DMS 273 treated with DMSO at 0.1 percent for 48 hours (cell line): ENCODE data around the gene PNLIP.

ENCODE experiments used
- DNase-seq: peaks from one replicate; lab custom pipeline; 2025; lab: John Stamatoyannopoulos, UW

The PNLIP gene

DNA sequence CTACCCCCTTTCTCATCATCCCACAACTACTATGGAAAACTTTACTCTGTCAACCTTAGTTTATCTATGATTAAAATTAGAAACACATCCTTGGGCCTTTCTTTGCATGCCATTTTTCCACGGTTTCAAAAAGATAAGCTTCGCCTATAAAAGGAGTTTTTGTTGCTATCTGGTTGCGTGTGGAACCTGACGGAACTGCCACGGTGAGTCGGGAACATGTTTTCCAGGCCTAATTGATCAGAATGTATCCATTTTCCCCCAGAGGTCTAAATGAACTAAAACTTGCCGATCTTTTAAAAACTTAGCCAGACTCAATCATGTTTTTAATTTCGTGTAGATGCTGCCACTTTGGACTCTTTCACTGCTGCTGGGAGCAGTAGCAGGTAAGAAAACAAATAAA is at the start of gene PNLIP:
Gene PNLIP, plus strand, starts transcription at position 176 of the 400 bp plus-strand sequence. Its CDS starts 162 bp downstream, at position 338.
- no peak for DNase-seq

DNA sequence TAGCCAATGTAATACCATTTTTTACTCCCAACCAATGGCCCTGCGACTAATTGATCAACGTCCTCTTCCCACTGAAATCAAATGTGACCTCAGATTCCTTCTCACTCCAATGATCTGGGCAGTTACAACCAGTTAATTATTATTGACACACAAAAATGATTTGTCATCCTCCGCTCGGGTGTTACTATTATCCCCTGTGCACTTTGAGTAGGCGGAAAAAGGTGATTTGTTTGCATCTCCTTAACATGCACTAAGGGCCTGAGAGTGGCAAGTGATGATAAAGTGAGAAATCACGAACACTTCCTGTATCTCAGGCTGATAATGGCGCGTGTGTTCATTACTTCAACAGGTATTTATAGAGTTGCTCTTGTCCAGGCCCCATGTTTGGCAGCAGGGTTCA is 40.9 kb upstream of the PNLIP start:
- DNase-seq = no peak

DNA sequence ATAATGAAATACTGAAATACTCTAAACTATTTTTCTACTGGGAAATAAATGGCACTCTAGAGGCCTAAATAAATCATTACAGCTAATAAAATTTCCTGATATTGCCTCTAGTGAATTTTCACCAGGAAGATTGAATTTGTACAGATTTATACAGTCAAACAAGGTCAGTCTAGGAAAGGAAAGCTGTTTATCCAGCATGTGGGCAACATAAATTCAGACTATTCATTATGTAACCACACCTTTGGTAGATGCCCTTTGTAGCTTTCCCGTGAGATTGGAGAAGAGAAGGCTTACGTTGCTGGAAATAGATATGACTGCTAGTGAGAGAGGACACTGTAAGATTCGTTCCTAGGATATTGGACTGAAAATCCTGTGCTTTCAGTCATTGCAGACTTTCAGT is 35.2 kb upstream of the PNLIP start:
- DNase-seq = no peak

DNA sequence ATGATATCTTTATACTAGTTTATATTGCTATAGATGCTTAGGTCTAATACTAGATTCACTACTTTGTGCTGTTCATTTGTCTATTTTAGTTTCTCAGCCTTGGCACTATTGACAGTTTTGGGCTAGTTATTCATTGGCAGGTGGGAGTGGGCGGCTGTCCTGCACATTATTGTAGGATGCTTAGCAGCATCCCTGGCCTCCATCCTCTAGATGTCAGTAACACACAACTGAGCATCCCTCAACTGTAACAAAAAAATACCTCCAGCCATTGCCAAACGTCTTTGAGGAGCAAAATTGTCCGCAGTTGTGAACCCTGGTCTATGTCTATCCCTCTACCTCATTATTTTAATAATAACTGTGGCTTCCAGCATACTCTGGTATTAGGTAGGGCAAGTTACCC is 34.4 kb upstream of the PNLIP start:
- no peak for DNase-seq

DNA sequence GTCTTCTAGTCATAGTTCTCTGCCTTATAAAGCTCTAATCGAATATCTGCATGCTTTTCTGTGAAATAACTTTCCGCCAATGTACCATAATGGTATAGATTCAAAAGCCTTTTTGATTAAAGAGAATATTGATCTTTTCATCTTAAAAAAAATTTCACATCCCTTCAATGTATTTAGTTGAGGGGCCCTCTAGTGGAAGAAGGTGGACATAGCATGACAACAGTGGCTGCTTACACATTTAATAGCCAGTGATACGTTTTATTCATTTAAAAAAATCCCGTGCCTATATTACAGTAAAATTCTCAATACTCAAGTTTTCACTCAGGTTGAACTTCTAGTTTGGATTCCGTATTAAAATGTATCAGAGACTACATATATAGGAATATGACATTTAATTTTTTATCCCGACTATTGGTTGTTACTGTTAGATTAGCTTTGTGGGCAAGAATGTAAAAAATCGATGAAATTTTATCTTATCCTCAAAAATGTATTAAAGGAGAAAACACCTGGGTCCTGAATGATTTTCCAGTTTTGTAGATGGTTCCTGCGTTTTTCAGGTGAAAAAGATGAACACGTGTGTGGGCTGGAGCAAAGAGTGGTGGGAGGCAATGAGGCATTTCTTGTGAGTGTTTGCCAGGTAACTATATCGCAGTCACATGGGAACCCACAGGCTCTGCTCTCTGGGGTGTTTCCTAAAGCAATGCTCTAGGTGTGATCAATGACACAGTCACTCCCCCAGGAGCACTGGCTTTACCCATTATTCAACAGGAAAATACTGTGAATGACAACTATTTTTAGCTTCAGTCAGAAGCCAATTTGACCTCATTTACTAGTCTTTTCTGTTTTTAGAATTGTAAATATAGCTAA is 24.1 kb upstream of the PNLIP start:
- DNase-seq = no peak

DNA sequence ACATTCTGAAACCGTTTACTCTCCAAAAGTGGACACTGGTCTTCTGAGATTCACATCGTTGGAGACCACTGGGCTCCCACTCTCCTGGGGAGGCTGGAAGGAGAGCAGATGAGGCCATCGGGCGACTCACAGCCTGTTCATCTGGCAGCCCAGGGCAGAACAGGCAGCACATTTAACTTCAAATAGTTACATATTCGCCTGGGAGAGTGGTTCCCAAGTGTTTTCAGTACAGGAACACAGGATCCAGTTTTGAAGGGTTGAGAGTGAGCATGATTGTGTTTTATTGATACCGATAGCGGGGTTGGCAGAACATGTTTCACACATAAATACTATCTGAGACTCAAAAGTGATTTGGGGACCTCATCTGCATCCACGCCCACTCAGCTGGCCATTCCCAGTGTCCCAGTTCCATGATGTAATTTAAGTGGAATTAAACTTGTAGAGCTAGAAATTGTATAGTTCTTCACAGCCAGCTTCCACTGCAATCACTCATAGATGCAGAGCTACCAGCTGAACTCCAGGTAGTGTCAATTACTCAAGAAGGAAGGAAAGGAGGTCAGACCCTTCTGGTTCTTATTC is 22.8 kb upstream of the PNLIP start:
- no peak for DNase-seq

DNA sequence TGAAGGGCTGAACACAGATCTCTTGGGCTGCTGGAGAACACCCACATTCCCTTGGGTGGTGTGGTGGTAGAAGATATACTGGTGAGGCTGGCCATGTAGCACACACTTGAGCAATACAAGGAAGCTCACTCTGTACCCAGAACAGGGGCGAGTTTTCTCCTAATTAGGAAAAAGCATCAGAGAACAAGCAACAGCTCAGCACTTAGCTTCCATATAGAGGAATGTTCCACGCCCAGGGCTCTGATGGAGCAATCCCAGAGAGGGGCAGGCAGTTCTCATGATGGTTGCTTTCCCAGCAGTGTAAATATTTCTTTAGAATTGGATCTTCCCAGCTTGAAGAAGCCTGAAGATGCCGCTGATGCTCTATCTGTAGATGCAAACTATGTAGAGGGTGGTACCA is 21.0 kb upstream of the PNLIP start:
- no peak for DNase-seq

DNA sequence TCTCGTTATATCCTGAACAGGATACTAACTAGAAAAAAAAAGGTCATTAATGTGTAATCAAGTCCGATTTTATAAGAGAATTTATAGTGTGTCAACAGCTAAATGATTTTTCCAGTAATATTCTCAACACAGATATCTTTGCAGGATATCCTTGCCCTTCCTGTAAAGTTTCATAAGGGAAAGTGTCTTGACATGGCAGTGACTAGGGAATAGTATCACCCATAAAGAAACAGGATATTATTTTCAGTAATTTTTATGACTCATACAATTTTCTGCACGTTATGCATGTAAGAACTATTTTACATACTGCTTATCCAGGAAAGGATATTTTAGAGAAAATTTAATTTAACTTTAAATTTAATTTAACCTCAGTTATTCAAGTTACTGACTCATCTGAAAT is 19.5 kb upstream of the PNLIP start:
- DNase-seq = no peak

DNA sequence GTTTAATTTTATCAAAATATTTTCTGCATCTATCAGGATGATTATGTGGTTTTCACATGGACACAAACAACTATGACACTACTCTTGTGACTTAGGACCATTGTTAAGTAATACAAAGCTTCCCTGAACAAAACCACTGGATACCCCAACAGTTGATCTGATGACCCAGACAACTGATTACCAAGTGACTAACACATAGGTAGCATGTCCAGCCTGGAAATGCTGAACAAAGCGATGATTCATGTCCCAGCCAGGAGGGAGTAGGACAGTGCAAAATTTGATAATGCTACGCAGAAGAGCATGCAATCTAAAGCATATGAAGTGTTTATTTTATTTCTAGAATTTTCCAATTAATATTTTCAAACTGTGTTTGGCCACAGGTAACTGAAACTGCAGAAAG is 8.9 kb upstream of the PNLIP start:
- no peak for DNase-seq

DNA sequence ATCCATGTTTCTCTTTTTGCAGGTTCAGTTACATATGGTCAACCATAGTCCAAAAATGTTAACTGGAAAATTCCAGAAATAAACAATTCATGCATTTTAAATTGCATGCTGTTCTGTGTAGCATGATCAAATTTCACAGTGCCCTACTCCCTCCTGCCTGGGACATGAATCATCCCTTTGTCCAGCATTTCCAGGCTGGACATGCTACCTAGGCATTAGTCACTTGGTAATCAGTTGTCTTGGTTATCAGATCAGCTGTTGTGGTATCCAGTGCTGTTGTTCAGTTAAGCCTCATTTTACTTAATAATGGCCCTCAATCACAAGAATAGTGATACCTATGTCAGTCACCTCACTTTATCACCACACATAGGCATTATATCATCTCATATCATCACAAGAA is 7.3 kb upstream of the PNLIP start:
- DNase-seq = no peak

DNA sequence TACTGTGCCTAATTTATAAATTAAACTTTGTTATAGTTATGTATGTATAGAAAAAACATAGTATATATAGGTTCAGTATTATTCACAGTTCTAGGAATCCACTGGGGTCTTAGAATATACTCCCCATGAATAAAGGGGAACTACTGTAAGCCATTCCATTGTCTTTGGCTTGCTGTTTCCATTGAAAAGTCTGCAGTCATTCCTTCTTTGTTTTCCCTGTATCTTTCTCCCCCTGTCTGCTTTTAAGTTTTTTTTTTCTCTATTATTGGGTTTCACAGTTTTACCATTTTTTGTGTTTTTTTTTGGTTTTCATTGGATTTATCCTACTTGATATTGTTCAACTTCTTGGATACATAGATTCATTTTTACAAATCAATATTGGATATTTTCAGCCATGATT is 6.7 kb upstream of the PNLIP start:
- DNase-seq = no peak

DNA sequence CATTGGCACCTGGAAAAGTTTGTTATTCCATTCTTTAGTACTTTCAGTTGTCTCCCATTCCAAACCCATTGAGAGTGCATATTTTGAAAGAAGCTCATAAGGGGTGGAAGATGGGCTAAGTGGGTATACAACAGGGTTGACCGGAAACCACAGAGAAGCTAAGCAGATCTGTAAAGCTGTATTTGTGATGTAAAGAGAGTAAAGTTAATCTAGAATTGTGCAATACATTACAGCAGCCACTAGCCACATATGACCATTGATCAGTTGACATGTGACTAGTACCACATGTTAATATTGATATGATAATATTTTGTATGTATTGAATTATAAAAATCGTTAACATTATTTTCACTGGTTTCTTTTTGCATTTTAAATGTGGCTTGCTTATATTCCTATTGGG is 4.9 kb upstream of the PNLIP start:
- no peak for DNase-seq

DNA sequence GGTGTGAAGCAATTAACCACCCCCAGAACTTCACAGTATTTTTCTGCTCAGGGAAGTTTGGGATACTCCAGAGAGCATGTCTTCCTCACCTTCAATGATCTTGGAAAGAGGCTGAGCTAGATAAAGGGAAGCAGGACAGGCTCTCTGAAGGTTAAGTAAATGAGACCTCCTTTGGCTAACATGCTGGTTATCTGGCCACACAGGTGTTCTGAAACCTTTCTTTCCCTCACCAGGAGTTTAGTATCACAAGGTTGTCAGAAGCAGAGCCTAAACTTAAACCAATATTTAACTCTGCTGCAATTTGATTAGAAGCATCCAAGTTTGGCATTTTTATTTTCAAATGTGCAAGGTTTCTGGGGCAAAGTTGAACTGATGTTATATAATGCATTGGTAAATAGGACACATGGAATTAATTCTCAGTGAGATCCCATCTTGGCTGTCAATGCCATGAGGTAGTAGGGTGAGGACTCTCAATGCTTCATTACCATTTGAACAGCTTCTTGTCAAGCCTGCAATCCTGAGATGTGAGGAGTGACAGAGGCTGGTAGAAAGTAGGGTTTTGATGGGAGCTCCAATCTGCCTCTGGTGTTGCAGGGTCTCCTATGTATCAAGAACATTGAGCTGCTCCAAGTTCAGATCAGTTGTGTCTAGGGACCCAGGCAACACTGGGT is 3.6 kb upstream of the PNLIP start:
- no peak for DNase-seq

DNA sequence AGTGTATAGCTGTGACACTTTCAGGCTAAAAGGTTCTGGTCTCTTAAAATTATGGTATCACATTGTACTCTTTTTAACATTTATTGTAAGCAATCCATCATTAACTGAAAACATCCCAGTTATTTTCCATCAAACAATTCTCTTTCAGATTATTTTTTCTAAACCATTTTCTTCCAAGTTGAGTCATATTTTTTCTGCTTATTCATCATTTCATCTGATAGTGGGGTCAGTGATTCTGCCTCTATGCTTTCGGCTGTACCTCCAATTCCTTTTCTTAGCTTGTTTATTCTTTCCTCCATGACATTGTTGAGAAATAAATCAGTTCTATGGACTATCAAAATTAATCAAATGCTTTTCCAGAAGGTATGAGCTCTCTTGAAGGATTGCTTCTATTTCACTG is 609 bp upstream of the PNLIP start:
- DNase-seq = no peak

DNA sequence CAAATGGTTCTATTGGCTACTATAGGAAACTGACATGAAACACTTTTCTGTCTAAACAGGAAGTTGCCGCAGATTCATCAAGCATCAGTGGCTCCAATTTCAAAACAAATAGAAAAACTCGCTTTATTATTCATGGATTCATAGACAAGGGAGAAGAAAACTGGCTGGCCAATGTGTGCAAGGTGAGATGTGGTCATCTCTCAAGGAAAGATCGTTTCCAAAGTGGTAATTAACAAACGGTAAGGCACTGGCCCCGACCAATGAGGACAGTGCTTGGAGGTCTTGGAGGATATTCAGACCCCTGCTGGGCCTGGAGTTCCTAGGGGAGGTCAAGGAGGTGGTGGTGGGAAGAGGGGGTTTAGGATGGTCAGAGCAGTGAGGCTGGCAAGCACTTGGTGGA is 2.6 kb downstream of the PNLIP start:
- no peak for DNase-seq

DNA sequence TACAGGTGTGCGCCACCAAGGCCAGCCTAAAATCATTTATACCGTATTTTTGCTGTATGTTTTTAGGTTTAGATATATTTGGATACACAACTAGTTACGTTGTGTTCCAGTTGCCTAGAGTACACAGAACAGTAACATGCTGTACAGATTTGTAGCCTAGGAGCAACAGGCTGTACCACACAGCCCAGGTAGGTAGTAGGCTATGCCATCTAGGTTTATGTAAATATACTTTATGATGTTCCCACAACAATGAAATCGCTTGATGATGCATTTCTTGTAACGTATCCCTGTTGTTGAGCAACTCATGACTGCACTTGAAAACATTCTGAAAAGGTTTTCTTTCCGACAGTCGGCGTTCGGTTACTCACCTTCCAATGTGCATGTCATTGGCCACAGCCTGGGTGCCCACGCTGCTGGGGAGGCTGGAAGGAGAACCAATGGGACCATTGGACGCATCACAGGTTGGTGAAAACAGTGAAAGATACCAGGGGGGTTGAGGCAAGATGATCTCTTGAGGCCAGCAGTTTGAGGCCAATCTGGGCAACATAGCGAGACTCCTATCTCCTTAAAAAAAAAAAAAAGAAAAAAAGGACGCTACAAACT is 7.7 kb downstream of the PNLIP start:
- no peak for DNase-seq

DNA sequence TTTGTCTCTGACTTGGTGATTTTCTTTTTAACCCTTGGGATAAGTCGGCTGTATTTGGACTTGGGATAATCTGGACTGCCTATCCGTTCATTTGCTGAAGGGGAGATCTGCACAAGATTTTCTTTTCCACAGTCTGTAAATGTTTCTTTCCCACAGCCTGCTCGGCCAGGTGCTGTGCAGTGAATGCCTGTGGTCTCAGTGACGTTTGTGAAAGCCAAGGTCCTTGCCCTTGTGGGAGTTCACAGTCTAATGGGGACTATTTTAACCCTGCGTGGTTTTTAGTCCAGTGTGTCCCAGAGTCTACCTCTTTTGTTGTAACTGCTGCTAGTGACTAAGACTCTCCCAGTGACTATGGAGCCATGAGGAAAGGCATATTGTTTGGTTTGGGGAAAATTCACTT is 8.9 kb downstream of the PNLIP start:
- no peak for DNase-seq

DNA sequence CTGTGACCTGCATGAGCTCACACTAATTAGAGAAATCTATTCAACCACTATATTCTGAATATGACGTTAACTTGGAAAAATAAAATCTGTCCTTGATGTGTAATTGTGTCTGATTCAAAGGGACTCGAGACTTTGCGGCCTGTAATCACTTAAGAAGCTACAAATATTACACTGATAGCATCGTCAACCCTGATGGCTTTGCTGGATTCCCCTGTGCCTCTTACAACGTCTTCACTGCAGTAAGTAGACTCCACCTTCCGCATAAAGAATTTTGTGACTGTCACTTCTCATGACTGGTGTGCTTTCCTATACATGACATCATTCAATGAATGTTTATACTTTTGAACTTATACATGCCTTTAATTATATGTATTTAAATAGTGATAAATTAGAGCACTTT is 10.1 kb downstream of the PNLIP start:
- DNase-seq = no peak

DNA sequence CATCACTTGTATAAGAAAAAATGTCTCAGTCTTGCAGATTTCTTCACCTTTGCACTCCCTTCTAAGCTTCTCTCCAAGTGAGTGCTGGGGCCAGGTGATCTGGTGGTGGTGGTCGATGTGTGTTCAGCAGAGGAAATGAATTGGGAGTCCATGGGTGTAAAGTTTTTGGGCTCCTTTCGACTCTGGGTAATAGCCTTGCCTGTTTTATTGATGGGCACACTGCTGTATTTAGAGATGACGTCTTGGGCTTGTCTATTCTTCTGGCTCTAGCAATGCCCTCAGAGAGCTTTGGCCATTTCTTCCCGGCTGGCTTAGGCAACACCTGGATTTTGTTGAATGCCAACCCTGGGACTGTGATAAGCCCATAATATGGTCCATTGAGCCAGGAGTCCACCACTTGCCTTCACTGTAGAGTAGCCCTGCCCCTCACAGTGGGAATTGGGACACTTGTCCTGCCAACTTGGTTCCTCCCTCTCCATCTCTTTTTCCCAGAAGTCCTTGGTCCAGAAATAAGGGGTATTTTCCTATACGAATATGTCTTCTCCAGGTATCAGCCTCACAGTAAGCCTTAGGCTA is 11.7 kb downstream of the PNLIP start:
- no peak for DNase-seq

DNA sequence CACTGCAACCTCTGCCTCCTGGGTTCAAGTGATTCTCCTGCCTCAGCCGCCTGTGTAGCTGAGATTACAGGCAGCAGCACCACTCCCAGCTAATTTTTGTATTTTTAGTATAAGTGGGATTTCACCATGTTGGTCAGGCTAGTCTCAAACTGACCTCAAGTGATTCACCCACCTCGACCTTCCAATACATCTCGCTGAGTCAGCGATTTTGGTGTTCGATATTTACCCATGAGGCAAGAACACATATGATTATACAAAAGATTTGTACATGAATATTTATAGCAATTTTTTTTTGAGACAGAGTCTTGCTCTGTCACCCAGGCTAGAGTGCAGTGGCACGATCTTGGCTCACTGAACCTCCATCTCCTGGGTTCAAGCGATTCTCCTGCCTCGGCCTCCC is 19.8 kb downstream of the PNLIP start:
- DNase-seq = no peak

DNA sequence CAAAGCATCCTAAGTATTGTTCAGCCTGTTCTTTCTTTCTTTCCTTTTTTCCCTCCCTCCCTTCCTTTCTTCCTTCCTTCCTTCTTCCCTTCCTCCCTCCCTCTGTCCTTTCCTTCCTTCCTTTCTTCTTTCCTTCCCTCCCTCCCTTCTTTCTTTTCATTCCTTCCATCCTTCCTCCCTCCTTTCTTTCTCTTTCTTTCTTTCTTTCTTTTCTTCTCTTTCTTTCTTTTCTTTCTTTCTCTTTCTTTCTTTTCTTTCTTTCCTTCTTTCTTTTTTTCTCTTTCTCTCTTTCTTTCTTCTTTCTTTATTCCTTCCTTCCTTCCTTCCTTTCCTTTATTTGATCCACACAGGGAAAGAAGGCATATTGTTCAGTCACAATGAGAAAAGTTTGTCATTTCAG is 21.2 kb downstream of the PNLIP start:
- no peak for DNase-seq

DNA sequence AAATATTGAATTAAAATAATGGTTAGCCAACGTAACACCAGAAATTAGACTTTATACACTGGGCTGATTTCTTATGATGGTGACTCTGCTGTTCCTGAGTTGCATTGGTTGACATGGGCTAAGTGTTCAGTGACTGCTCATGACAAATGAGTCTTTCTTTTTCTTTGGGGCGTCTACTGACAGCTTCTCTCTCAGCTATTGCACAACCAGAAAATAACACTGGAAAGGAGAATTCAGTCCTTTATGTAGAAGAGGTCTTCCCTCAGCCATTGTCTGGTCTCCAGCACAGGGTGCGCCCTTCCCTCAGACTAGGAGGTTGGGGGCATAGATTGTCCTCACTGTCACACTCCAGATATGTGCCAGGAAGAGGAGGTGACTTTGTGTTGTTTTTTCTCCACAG is 21.6 kb downstream of the PNLIP start:
- no peak for DNase-seq

DNA sequence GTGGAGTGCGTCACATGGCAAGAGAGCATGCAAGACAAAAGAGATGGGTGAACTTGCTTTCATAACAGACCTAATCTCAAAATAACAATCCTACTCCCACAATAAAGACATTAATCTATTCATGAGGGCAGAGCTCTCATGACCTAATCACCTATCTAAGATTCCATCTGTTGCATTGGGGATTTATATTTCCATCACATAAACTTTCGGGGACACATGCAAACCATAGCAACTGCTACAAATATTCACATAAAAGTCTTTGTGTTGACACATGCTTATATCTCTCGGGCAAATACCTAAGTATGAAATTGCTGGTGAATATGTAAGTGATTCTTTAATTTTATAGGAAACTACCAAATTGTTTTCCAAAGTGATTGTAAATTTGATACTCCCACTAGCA is 29.1 kb downstream of the PNLIP start:
- no peak for DNase-seq
